GM19328 (cell line): ENCODE data around the gene OR7C2.
"Not testable (repeated sequence)": the region's sequence is repeated elsewhere in the genome, so short reads cannot be mapped to it uniquely, and the experiment has no call there.

Experiments
- ATAC-seq: cut with Tn5 transposase; IDR thresholded peaks from one replicate; pipeline ENCODE4 v1.9.1; 2021; ENCODE audit warnings: mild to moderate bottlenecking, moderate library complexity; ENCODE audit not compliant: unreplicated experiment

Gene OR7C2

GRCh38 chr19:14941189-14941588, at the start of gene OR7C2:
Gene OR7C2 (plus strand): TSS chr19:14941489. CDS start chr19:14941489, 0 bp downstream.
- no peak for ATAC-seq

GRCh38 chr19:14901675-14902260, 39.5 kb upstream of the OR7C2 start:
- ATAC-seq, result no peak

GRCh38 chr19:14906711-14907110, 34.6 kb upstream of the OR7C2 start:
- ATAC-seq, result no peak

- no peak for ATAC-seq
Measured at GRCh38 chr19:14915116-14915515, 26.2 kb upstream of the OR7C2 start.

GRCh38 chr19:14916848-14917247, 24.4 kb upstream of the OR7C2 start:
- ATAC-seq, result no peak

- no peak for ATAC-seq
Measured at GRCh38 chr19:14933506-14933905, 7.8 kb upstream of the OR7C2 start.

- no peak for ATAC-seq
Measured at GRCh38 chr19:14940266-14940665, 1.0 kb upstream of the OR7C2 start.

- no peak for ATAC-seq
Measured at GRCh38 chr19:14943601-14944000, 2.3 kb downstream of the OR7C2 start.

GRCh38 chr19:14944456-14944855, 3.2 kb downstream of the OR7C2 start:
- ATAC-seq, result no peak

GRCh38 chr19:14949413-14949812, 8.1 kb downstream of the OR7C2 start:
- not testable (repeated sequence) for ATAC-seq

- ATAC-seq, result no peak
Measured at GRCh38 chr19:14949876-14950275, 8.6 kb downstream of the OR7C2 start.

GRCh38 chr19:14950421-14950820, 9.1 kb downstream of the OR7C2 start:
- ATAC-seq, result no peak

GRCh38 chr19:14952767-14953166, 11.5 kb downstream of the OR7C2 start:
- ATAC-seq, result no peak

- ATAC-seq, result no peak
Measured at GRCh38 chr19:14954071-14954655, 12.9 kb downstream of the OR7C2 start.

- no peak for ATAC-seq
Measured at GRCh38 chr19:14957464-14957863, 16.2 kb downstream of the OR7C2 start.

GRCh38 chr19:14959263-14959662, 18.0 kb downstream of the OR7C2 start:
- no peak for ATAC-seq

- no peak for ATAC-seq
Measured at GRCh38 chr19:14961956-14962685, 20.8 kb downstream of the OR7C2 start.

GRCh38 chr19:14968247-14968646, 27.0 kb downstream of the OR7C2 start:
- ATAC-seq, result no peak

GRCh38 chr19:14971474-14971873, 30.2 kb downstream of the OR7C2 start:
- no peak for ATAC-seq

GRCh38 chr19:14972676-14973075, 31.4 kb downstream of the OR7C2 start:
- ATAC-seq, result no peak

GRCh38 chr19:14974488-14974887, 33.2 kb downstream of the OR7C2 start:
- no peak for ATAC-seq

- ATAC-seq, result no peak
Measured at GRCh38 chr19:14977128-14977527, 35.8 kb downstream of the OR7C2 start.
